ENCODE data around the gene CDH23.

The CDH23 gene

DNA sequence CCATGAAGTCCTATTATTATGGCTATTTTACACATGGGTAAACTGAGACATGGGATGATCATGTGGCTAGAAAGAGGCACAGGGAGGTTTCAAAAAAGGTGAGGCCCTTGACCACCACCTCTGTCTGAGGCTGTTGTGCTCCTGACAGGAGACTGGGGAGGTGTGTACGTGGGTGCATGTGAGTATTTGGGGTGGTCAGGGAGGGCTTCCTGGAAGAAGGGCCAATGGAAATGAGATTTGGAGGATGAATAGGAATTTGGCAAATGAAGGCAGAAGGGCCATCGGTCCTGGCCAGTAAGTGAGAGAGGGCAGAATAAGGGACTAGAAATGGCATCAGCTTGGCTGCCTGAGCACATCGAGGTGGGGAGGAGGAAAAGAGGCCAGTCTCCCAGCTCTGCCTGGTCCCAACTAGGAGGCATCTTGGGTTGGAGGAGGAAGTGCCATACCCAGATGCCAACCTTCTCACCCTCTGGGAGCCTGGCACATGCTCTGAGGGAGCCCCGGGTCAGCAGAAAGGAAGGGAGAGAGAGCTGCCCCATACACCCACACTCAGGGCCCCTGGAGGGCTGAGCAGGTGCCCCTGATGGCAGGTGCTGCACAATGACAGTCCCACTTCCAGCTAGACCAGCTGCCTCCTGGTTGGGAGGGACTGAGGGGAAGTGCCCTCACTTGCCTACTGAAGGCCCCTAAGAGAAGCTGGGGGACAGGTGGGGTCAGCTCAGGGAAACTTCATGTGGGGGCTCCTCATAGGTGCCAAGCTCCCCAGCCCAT is 47.7 kb downstream of the CDH23 start:
- no peaks in the 10 kb centered on the region for H3K9me3 ChIP-seq (ENCODE audit: control insufficient read depth, insufficient read depth, low read length)

GRCh38 chr10:71447676-71448075 is 51.0 kb downstream of the CDH23 start:
- H3K79me2 ChIP-seq (ENCODE audit: control insufficient read depth, low read length): no peaks in the 10 kb centered on the region
- H4K20me1 ChIP-seq (ENCODE audit: control insufficient read depth, insufficient read depth, low read depth, low read length): no peaks in the 10 kb centered on the region
- no peak overlapping the region for H3K27ac ChIP-seq (ENCODE audit: low read depth, low read length)
- H3K9me3 ChIP-seq (ENCODE audit: control insufficient read depth, insufficient read depth, low read length): no peaks in the 10 kb centered on the region
- H3F3A ChIP-seq (ENCODE audit: control insufficient read depth, insufficient read depth): no peaks in the 10 kb centered on the region
- no peak overlapping the region for H3K4me3 ChIP-seq (ENCODE audit: low read length)
- no peaks in the 10 kb centered on the region for H3K27me3 ChIP-seq (ENCODE audit: control insufficient read depth, low read length)
- no peak overlapping the region for H3K4me2 ChIP-seq (ENCODE audit: low read length)
- H3K9me2 ChIP-seq (replicated peaks; ENCODE audit: control insufficient read depth, low read length): no peaks in the 10 kb centered on the region
- no peaks in the 10 kb centered on the region for H3K36me3 ChIP-seq (ENCODE audit: control insufficient read depth, low read length)
- TF ChIP-seq, protein P1, sequence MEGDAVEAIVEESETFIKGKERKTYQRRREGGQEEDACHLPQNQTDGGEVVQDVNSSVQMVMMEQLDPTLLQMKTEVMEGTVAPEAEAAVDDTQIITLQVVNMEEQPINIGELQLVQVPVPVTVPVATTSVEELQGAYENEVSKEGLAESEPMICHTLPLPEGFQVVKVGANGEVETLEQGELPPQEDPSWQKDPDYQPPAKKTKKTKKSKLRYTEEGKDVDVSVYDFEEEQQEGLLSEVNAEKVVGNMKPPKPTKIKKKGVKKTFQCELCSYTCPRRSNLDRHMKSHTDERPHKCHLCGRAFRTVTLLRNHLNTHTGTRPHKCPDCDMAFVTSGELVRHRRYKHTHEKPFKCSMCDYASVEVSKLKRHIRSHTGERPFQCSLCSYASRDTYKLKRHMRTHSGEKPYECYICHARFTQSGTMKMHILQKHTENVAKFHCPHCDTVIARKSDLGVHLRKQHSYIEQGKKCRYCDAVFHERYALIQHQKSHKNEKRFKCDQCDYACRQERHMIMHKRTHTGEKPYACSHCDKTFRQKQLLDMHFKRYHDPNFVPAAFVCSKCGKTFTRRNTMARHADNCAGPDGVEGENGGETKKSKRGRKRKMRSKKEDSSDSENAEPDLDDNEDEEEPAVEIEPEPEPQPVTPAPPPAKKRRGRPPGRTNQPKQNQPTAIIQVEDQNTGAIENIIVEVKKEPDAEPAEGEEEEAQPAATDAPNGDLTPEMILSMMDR (IDR thresholded peaks at IDR 0.05; ENCODE audit: low read depth, low read length, poor library complexity, severe bottlenecking): no peak
- no peak for TF ChIP-seq EZH2phosphoT487 (IDR thresholded peaks at IDR 0.05; ENCODE audit: borderline replicate concordance, low read length)
- H3K4me1 ChIP-seq (ENCODE audit: control insufficient read depth, low read length): no peaks in the 10 kb centered on the region

More for the DNA sequence above, 47.7 kb downstream of the CDH23 start:
- Histone ChIP-seq H3K27me3 (ENCODE audit: control insufficient read depth, low read length) (no peaks in the 10 kb centered on the region), H4K20me1 (ENCODE audit: control insufficient read depth, insufficient read depth, low read depth, low read length) (no peaks in the 10 kb centered on the region), H3K9me2 (replicated peaks; ENCODE audit: control insufficient read depth, low read length) (no peaks in the 10 kb centered on the region), H3K4me3 (ENCODE audit: low read length) (no peak overlapping the region), H3K36me3 (ENCODE audit: control insufficient read depth, low read length) (no peaks in the 10 kb centered on the region), H3F3A (ENCODE audit: control insufficient read depth, insufficient read depth) (no peaks in the 10 kb centered on the region), H3K79me2 (ENCODE audit: control insufficient read depth, low read length) (no peaks in the 10 kb centered on the region), H3K4me2 (ENCODE audit: low read length) (no peak overlapping the region), H3K27ac (ENCODE audit: low read depth, low read length) (no peak overlapping the region), H3K4me1 (ENCODE audit: control insufficient read depth, low read length) (no peaks in the 10 kb centered on the region)
- TF ChIP-seq, protein P1 (IDR thresholded peaks at IDR 0.05; ENCODE audit: low read depth, low read length, poor library complexity, severe bottlenecking): no peak
- no peak for TF ChIP-seq EZH2phosphoT487 (IDR thresholded peaks at IDR 0.05; ENCODE audit: borderline replicate concordance, low read length)

DNA sequence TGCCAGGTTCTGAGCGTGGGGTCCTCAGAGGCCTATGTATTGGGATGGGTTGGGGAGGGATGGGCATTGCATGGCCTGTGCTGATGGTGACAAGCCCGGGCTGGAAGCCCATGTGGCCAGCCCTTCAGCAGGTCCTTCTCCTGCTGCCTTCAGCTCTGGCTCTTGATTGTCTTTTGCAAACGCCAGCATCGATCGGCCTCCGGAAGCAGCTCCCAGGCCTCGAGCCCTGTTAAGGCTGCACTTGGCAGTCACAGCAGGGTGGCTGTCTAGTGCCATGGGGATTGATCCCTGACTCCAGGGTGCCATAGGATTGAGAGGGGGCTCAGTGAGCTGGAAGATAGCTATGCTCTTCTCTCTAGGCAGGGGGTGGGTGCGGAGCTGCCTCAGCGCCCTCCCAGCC is 51.4 kb downstream of the CDH23 start:
- Histone ChIP-seq H3K9me3 (ENCODE audit: control insufficient read depth, insufficient read depth, low read length) (no peaks in the 10 kb centered on the region), H3K4me3 (ENCODE audit: low read length) (no peak overlapping the region), H3K79me2 (ENCODE audit: control insufficient read depth, low read length) (no peaks in the 10 kb centered on the region), H3K4me1 (ENCODE audit: control insufficient read depth, low read length) (no peaks in the 10 kb centered on the region), H3K36me3 (ENCODE audit: control insufficient read depth, low read length) (no peaks in the 10 kb centered on the region), H3K9me2 (replicated peaks; ENCODE audit: control insufficient read depth, low read length) (no peaks in the 10 kb centered on the region), H4K20me1 (ENCODE audit: control insufficient read depth, insufficient read depth, low read depth, low read length) (no peaks in the 10 kb centered on the region), H3K4me2 (ENCODE audit: low read length) (no peak overlapping the region), H3K27ac (ENCODE audit: low read depth, low read length) (no peak overlapping the region), H3K27me3 (ENCODE audit: control insufficient read depth, low read length) (no peaks in the 10 kb centered on the region), H3F3A (ENCODE audit: control insufficient read depth, insufficient read depth) (no peaks in the 10 kb centered on the region)
- TF ChIP-seq EZH2phosphoT487 (IDR thresholded peaks at IDR 0.05; ENCODE audit: borderline replicate concordance, low read length): no peak
- TF ChIP-seq, protein P1 (IDR thresholded peaks at IDR 0.05; ENCODE audit: low read depth, low read length, poor library complexity, severe bottlenecking): no peak
